Measurements from ENCODE around the gene ADH1C. TPM values are rescaled to one million over a fixed set of nuclear protein-coding genes. Genes with fewer than 3 reads are reported as not detected.
"Not testable (repeated sequence)": the region's sequence is repeated elsewhere in the genome, so short reads cannot be mapped to it uniquely, and the experiment has no call there.

Gene ADH1C
- total RNA-seq, 1 experiment from 2014 or later, result not detected

DNA sequence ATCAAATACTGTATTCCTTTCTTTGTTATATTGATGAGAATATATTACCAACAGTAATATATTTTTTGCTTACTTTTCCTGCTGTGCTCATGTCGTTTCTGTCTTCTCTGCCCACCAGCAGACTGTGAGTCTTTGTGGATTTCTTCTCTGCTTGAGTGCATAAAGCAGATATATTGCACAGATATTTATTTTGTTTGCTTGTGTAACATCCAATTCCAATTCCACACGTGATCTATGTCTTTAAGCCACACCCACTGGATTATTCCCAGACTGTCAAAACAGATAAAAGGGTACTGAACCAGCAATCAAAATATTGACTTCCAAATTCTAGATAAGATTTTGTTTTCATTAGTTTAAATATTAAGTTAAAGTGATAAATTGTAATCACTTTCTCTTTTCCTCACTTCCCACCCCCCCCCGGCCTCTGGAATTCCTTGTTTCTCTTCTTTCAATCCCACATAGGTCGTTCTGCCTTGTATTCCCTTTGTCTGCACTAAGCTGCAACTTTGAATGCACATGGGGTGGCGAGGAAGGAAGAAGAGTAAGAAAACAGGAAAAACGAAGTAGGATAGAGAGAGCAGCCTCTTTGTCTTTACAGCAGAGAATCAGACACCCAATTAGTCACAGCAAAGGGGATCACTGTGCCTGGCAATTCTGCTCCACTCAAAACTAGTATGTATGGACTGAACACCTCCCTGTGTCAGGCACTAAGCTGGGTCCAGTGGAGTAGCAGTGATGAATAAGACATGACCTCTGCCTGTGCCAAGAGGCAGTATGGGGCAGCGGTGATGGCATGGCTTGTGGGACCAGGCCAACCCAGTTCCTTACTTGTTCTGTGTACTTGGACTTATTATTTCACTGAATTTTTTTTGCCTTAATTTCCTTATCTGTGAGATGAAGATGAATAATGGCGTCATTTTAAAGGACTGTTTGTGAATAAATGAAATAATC is 31.0 kb downstream of the ADH1C start, which contains the start of gene ADH1B:
TSS of gene ADH1B (minus strand) at position 161 of the 951 bp plus-strand sequence. CDS start at position 91, 70 bp downstream.
- no peak for DNase-seq (ENCODE audit: low read depth, low spot score)
- in situ Hi-C loops (cut with HindIII; ENCODE audit: low pct_unique_long_range_greater_than_20kb, low sequenced_read_pairs), result no loop called here

DNA sequence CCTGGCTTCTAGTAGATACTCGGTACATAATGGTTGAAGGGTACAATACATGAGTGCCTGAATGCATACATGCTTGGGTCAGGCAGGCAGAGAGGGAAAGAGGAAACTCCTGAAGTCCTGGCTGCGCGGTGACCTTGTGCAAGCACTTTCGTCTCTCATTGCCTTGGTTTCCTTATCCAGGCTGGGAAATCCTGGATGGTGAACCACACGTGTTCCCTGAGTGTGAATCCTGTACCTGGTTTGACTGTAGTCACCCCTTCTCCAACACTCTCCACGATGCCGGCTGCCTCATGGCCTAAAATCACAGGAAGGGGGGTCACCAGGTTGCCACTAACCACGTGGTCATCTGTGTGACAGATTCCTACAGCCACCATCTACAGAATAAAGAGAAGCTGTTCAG is 34.7 kb downstream of the ADH1C start:
- DNase-seq (ENCODE audit: low read depth, low spot score); in situ Hi-C loops (cut with HindIII; ENCODE audit: low pct_unique_long_range_greater_than_20kb, low sequenced_read_pairs): not testable (repeated sequence)

- DNase-seq (ENCODE audit: low read depth, low spot score), result no peak
- in situ Hi-C loops (cut with HindIII; ENCODE audit: low pct_unique_long_range_greater_than_20kb, low sequenced_read_pairs), result no loop called here
Measured at GRCh38 chr4:99317354-99317753, 35.2 kb downstream of the ADH1C start.

- DNase-seq (ENCODE audit: low read depth, low spot score), result no peak
- in situ Hi-C loops (cut with HindIII; ENCODE audit: low pct_unique_long_range_greater_than_20kb, low sequenced_read_pairs), result no loop called here
Measured at GRCh38 chr4:99315839-99316238, 36.7 kb downstream of the ADH1C start.

DNA sequence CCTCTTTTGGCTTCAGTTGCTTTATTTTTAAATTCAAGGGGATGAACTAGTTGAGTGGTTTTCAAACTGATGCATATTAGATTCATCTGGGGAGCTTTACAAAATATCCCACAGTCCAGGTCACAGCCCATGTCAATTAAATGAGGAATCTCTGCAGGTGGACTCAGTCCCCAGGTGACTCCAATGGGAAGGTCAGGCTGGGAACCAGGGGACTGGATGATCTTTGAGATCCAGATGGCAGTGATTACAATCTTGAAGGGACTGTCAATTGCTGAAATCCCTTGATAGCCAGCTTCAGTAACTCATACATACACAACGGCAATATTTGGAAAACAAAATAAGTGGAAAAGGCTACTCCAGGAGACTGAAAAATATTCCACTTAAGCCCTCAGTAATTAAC is 38.3 kb downstream of the ADH1C start:
- no peak for DNase-seq (ENCODE audit: low read depth, low spot score)
- in situ Hi-C loops (cut with HindIII; ENCODE audit: low pct_unique_long_range_greater_than_20kb, low sequenced_read_pairs), result no loop called here

- no peak for DNase-seq (ENCODE audit: low read depth, low spot score)
- in situ Hi-C loops (cut with HindIII; ENCODE audit: low pct_unique_long_range_greater_than_20kb, low sequenced_read_pairs), result no loop called here
Measured at GRCh38 chr4:99310389-99310788, 42.2 kb downstream of the ADH1C start.

- no peak for DNase-seq (ENCODE audit: low read depth, low spot score)
- in situ Hi-C loops (cut with HindIII; ENCODE audit: low pct_unique_long_range_greater_than_20kb, low sequenced_read_pairs), result no loop called here
Measured at GRCh38 chr4:99305638-99306400, 46.7 kb downstream of the ADH1C start.

GRCh38 chr4:99301376-99302164 is 51.0 kb downstream of the ADH1C start:
- in situ Hi-C loops (cut with HindIII; ENCODE audit: low pct_unique_long_range_greater_than_20kb, low sequenced_read_pairs), result no loop called here
- DNase-seq (ENCODE audit: low read depth, low spot score), result no peak

- DNase-seq (ENCODE audit: low read depth, low spot score), result peak; percentile 8
- in situ Hi-C loops (cut with HindIII; ENCODE audit: low pct_unique_long_range_greater_than_20kb, low sequenced_read_pairs), result no loop called here
Measured at GRCh38 chr4:99300934-99301333, 51.6 kb downstream of the ADH1C start.

DNA sequence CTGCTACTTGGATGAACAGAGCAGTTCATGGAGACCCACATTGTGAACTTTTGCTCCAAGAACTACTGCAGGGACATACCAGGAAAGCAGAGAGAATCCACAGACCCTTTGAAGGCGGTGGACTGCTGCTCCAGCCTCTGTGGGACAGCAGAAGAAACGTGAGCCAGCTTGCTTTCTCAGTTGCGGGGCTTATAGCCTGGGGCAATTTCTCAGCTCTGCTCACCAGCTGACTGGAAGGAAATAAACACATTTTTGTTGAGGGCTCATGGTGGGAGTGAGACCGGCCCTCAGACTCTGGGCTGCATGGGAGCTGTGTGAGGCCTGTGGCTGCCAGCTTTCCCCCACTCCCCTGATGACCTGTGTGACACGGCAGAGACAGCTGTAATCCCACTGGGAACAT is 59.2 kb downstream of the ADH1C start:
- no peak for DNase-seq (ENCODE audit: low read depth, low spot score)
- in situ Hi-C loops (cut with HindIII; ENCODE audit: low pct_unique_long_range_greater_than_20kb, low sequenced_read_pairs), result no loop called here

- in situ Hi-C loops (cut with HindIII; ENCODE audit: low pct_unique_long_range_greater_than_20kb, low sequenced_read_pairs), result no loop called here
- DNase-seq (ENCODE audit: low read depth, low spot score), result no peak
Measured at GRCh38 chr4:99290848-99291786, 61.4 kb downstream of the ADH1C start, which contains the start of gene ADH1A. Gene ADH1A, minus strand, starts transcription at chr4:99290985. Its CDS starts 71 bp downstream, at chr4:99290914.

Other genes starting within 250 kb of the ADH1C start
- gene ADH4, start 208.4 kb downstream of the ADH1C start, total RNA-seq (2014; rRNA removed; shearing (Covaris generic)), result not detected in 2 replicates
- gene ADH6, start 133.5 kb downstream of the ADH1C start, total RNA-seq (2014; rRNA removed; shearing (Covaris generic)), result not detected in 2 replicates
- not detected in 2 replicates for gene ADH1A, start 61.8 kb downstream of the ADH1C start, total RNA-seq (2014; rRNA removed; shearing (Covaris generic))
- not detected in 2 replicates for gene ADH1B, start 31.3 kb downstream of the ADH1C start, total RNA-seq (2014; rRNA removed; shearing (Covaris generic))
- not detected in 2 replicates for gene ADH7, start 82.6 kb upstream of the ADH1C start, total RNA-seq (2014; rRNA removed; shearing (Covaris generic))
- not detected in 2 replicates for gene C4orf17, start 158.3 kb upstream of the ADH1C start, total RNA-seq (2014; rRNA removed; shearing (Covaris generic))
- 8.4 and 9.0 TPM in 2 replicates for gene TRMT10A, start 211.3 kb upstream of the ADH1C start, total RNA-seq (2014; rRNA removed; shearing (Covaris generic))
- 0.37 and 0.56 TPM in 2 replicates for gene MTTP, start 222.1 kb upstream of the ADH1C start, total RNA-seq (2014; rRNA removed; shearing (Covaris generic))